IMR-90 (cell line): ENCODE measurements around the gene CENPX. TPM values are rescaled to one million over a fixed set of nuclear protein-coding genes. Genes with fewer than 3 reads are reported as not detected.

Experiments used
- ATAC-seq: fragments of 200-7000 bp; cut with Tn5 transposase; 2 replicates; pipeline ENCODE4 v1.9.1; 2020; ENCODE audit warnings: low read depth, mild to moderate bottlenecking, moderate library complexity
- BruUV-seq: library from RNA; stranded (reverse); fragments of 400-500 nt; replicated peaks from 2 replicates; lab custom pipeline; 2021; lab: Mats Ljungman, UMichigan
- CTCF ChIA-PET: fragments of 300-600 bp; formaldehyde crosslinking; extraction: SDS; loops from one replicate; lab custom pipeline; 2021; ENCODE audit warnings: antibody characterized with exemption; lab: Yijun Ruan, JAX
- POLR2A ChIA-PET: fragments of 300-600 bp; sonication (Branson Sonifier 250); formaldehyde crosslinking; loops from one replicate; lab custom pipeline; 2022; ENCODE audit warnings: antibody characterized with exemption; ENCODE audit not compliant: unreplicated experiment; lab: Charles Lee
- DNase-seq: peaks from one replicate; pipeline ENCODE4 v3.0.0; 2013
- H2AFZ ChIP-seq: replicated peaks from 2 replicates; pipeline ENCODE3; 2013; ENCODE audit warnings: low read length, mild to moderate bottlenecking; ENCODE audit not compliant: poor library complexity
- H2AK5ac ChIP-seq: 2 replicates; pipeline ENCODE4 v1.6.1; 2013; ENCODE audit warnings: low read depth, low read length, inconsistent platforms
- H2AK9ac ChIP-seq: replicated peaks from 2 replicates; pipeline ENCODE3; 2013; ENCODE audit warnings: mild to moderate bottlenecking, low read depth, low read length, moderate library complexity; ENCODE audit not compliant: poor library complexity
- H2BK120ac ChIP-seq: 2 replicates; pipeline ENCODE4 v1.6.1; 2013; ENCODE audit warnings: low read depth, low read length, inconsistent platforms
- H2BK15ac ChIP-seq: 3 replicates; pipeline ENCODE4 v1.6.1; 2013; ENCODE audit warnings: low read depth, low read length, inconsistent platforms
- H2BK20ac ChIP-seq: 2 replicates; pipeline ENCODE4 v1.6.1; 2013; ENCODE audit warnings: low read depth, mild to moderate bottlenecking, inconsistent platforms, low read length, moderate library complexity
- H2BK5ac ChIP-seq: 2 replicates; pipeline ENCODE4 v1.6.1; 2013; ENCODE audit warnings: mild to moderate bottlenecking, low read depth, low read length, inconsistent platforms; ENCODE audit not compliant: poor library complexity, severe bottlenecking
- H3K14ac ChIP-seq: replicated peaks from 2 replicates; pipeline ENCODE4 v1.6.1; 2013; ENCODE audit warnings: low read depth, low read length, inconsistent platforms
- H3K18ac ChIP-seq: 2 replicates; pipeline ENCODE4 v1.6.1; 2013; ENCODE audit warnings: low read depth, low read length, control low read depth
- H3K23ac ChIP-seq: 2 replicates; pipeline ENCODE4 v1.6.1; 2013; ENCODE audit warnings: low read depth, low read length, inconsistent platforms
- H3K27ac ChIP-seq: 2 replicates; pipeline ENCODE4 v1.5.1; 2013; ENCODE audit warnings: mild to moderate bottlenecking, control low read depth, low read length; ENCODE audit not compliant: insufficient read depth
- H3K27me3 ChIP-seq: 2 replicates; pipeline ENCODE4 v1.6.1; 2013; ENCODE audit warnings: low read length; ENCODE audit not compliant: control insufficient read depth, insufficient read depth
- H3K36me3 ChIP-seq: 2 replicates; pipeline ENCODE4 v1.6.1; 2013; ENCODE audit warnings: low read length, mixed read lengths; ENCODE audit not compliant: control insufficient read depth, insufficient read depth
- H3K4ac ChIP-seq: 2 replicates; pipeline ENCODE4 v1.6.1; 2013; ENCODE audit warnings: low read depth, low read length, inconsistent platforms
- H3K4me1 ChIP-seq: 2 replicates; pipeline ENCODE4 v1.6.1; 2013; ENCODE audit warnings: low read length, mixed read lengths; ENCODE audit not compliant: control insufficient read depth, insufficient read depth
- H3K4me2 ChIP-seq: 2 replicates; pipeline ENCODE4 v1.6.1; 2013; ENCODE audit warnings: low read depth, mild to moderate bottlenecking, control low read depth, low read length, moderate library complexity
- H3K4me3 ChIP-seq: 2 replicates; pipeline ENCODE4 v1.5.1; 2013; ENCODE audit warnings: low read depth, mild to moderate bottlenecking, control low read depth, low read length, moderate library complexity; ENCODE audit not compliant: insufficient read depth
- H3K56ac ChIP-seq: 2 replicates; pipeline ENCODE4 v1.6.1; 2013; ENCODE audit warnings: low read length, inconsistent platforms; ENCODE audit not compliant: insufficient read depth; ENCODE audit errors: extremely low read depth
- H3K79me1 ChIP-seq, 2 experiments: 2 replicates each; pipeline ENCODE4 v1.6.1; 2013; ENCODE audit warnings: low read length in 2 of 2, inconsistent platforms in 1 of 2, low read depth in 1 of 2
- H3K9ac ChIP-seq: 2 replicates; pipeline ENCODE4 v1.6.1; 2013; ENCODE audit warnings: low read depth, low read length, control low read depth
- H3K9me1 ChIP-seq: 2 replicates; pipeline ENCODE4 v1.6.1; 2013; ENCODE audit warnings: low read length, inconsistent platforms; ENCODE audit not compliant: insufficient read depth
- H3K9me3 ChIP-seq: 2 replicates; pipeline ENCODE4 v1.6.1; 2013; ENCODE audit warnings: low read length; ENCODE audit not compliant: control insufficient read depth, insufficient read depth
- H4K20me1 ChIP-seq: 2 replicates; pipeline ENCODE4 v1.6.1; 2013; ENCODE audit warnings: low read length, inconsistent platforms; ENCODE audit not compliant: insufficient read depth
- H4K5ac ChIP-seq: 2 replicates; pipeline ENCODE4 v1.6.1; 2013; ENCODE audit warnings: mild to moderate bottlenecking, low read depth, low read length, control low read depth
- H4K8ac ChIP-seq, 2 experiments: 2 replicates each; pipeline ENCODE4 v1.6.1; 2013; ENCODE audit warnings: low read depth in 2 of 2, low read length in 2 of 2, control low read depth in 1 of 2, inconsistent platforms in 1 of 2
- H4K91ac ChIP-seq: 2 replicates; pipeline ENCODE4 v1.6.1; 2013; ENCODE audit warnings: low read depth, low read length, inconsistent platforms; ENCODE audit not compliant: insufficient read depth
- FOS ChIP-seq: fragments of 150-350 bp; IDR thresholded peaks from 2 replicates; pipeline ENCODE4 v1.6.1; 2016; ENCODE audit warnings: low read depth, low read length
- RAD21 ChIP-seq: IDR thresholded peaks from 2 replicates; pipeline ENCODE4 v1.6.1; 2012; ENCODE audit warnings: low read length, improper control_type of control experiment
- WGBS, 2 experiments: methylation state at CpG; one replicate each; pipeline versions ENCODE4 v1.1.5 to v1.1.7; 2013; ENCODE audit warnings: missing lambda C conversion rate in 2 of 2; ENCODE audit not compliant: insufficient read length in 1 of 2; ENCODE audit errors: extremely low coverage in 2 of 2; 5-methylcytosine and 5-hydroxymethylcytosine counted together
- dilution Hi-C: fragments of 300-500 bp; cut with HindIII; formaldehyde crosslinking; loops from one replicate; pipeline ENCODE4 v1.14.3; 2018; ENCODE audit warnings: low sequenced_read_pairs; ENCODE audit not compliant: unreplicated experiment
- in situ Hi-C: fragments of 300-500 bp; cut with MboI; formaldehyde crosslinking; loops from 3 replicates; pipeline ENCODE4 v1.14.3; 2019; ENCODE audit warnings: low sequenced_read_pairs, inconsistent platforms, mixed read lengths
- intact Hi-C: fragments of 100-400 bp; cut with micrococcal nuclease; formaldehyde crosslinking; loops from 2 replicates; pipeline ENCODE4 v1.10.0; 2022
- polyA plus RNA-seq, 3 experiments: library from polyadenylated mRNA; depleted of rRNA; stranded (reverse); fragments of >200 nt; gene quantifications; 2 replicates each; pipeline ENCODE4 v1.2.3, GENCODE V29; 2012; ENCODE audit warnings: low replicate concordance in 1 of 3
- total RNA-seq: library from RNA; depleted of rRNA; stranded (reverse); fragments of >200 nt; gene quantifications from 2 replicates; pipeline ENCODE4 v1.2.3, GENCODE V29; 2012

Gene CENPX
- total and polyA plus RNA-seq, 2 of the 4 experiments (the other 2 are of a cell fraction): 44.8 to 86.8 TPM

- peaks cover 10% of the 10 kb centered on the region; the same call in 1 of the 2 replicates for H3K36me3 ChIP-seq
- H3K4me3 ChIP-seq: no peak overlapping the region
- no peak overlapping the region for H4K5ac ChIP-seq
- no peak overlapping the region for H2AFZ ChIP-seq
- H3K14ac ChIP-seq: no peak overlapping the region
- no peak overlapping the region for H3K56ac ChIP-seq
- 96% methylated on average over 12 of the region's 16 CpGs; no CpG with 5 or more reads in 1 of the 2 experiments for WGBS, 2 experiments
- ChIA-PET CTCF (no interaction called here), POLR2A (no interaction called here)
- no peak overlapping the region for H3K4ac ChIP-seq
- in situ Hi-C loops: no loop called here
- no peaks in the 10 kb centered on the region for H3K27me3 ChIP-seq
- no peak overlapping the region for H2BK120ac ChIP-seq
- no peak overlapping the region for H2BK5ac ChIP-seq
- no peak for DNase-seq
- ATAC-seq: no peak
- no peak overlapping the region for H3K18ac ChIP-seq
- no TSS peak for BruUV-seq
- 0 out of 2 replicates have a peak overlapping the region, but pooled peaks have one; percentile 16 for H2AK5ac ChIP-seq
- H3K79me1 ChIP-seq: no peaks in the 10 kb centered on the region
- H3K9me1 ChIP-seq: no peaks in the 10 kb centered on the region
- H4K8ac ChIP-seq: no peak overlapping the region
- H3K9ac ChIP-seq: no peak overlapping the region
- peak overlapping the region; percentile 72 for H2AK9ac ChIP-seq
- H3K23ac ChIP-seq: no peak overlapping the region
- H2BK20ac ChIP-seq: no peak overlapping the region
- H4K20me1 ChIP-seq: no peaks in the 10 kb centered on the region; the same call in 1 of the 2 replicates
- no peaks in the 10 kb centered on the region for H3K4me1 ChIP-seq
- H3K27ac ChIP-seq: no peak overlapping the region
- no peak overlapping the region for H2BK15ac ChIP-seq
- no peak overlapping the region for H3K4me2 ChIP-seq
- H3K9me3 ChIP-seq: no peaks in the 10 kb centered on the region
- dilution Hi-C loops: no loop called here
- TF ChIP-seq FOS (no peak), RAD21 (no peak)
- intact Hi-C loops: no loop called here
- no peak overlapping the region for H4K91ac ChIP-seq
These were observed 8.8 kb downstream of the CENPX start for GRCh38 chr17:82013772-82014321.
